CD14-positive monocyte (primary cell): ENCODE data around the gene TUBE1. TPM values are rescaled to one million over a fixed set of nuclear protein-coding genes. Genes with fewer than 3 reads are reported as not detected.

ENCODE experiments used
- DNase-seq, 3 donors: peaks; one replicate each; pipeline ENCODE4 v3.0.0-alpha.2; 2011 to 2022
- H2AFZ ChIP-seq: 2 replicates; pipeline ENCODE4 v1.6.0; 2012; ENCODE audit warnings: mild to moderate bottlenecking, low read depth, low read length, inconsistent platforms; ENCODE audit not compliant: insufficient read depth, poor library complexity, severe bottlenecking
- H3K27ac ChIP-seq, 2 donors: 1 replicate in 1 of 2; 2 replicates in 1 of 2; pipeline ENCODE4 v1.5.1; 2012 to 2013; ENCODE audit warnings: low read length in 2 of 2, control low read depth in 1 of 2, inconsistent platforms in 1 of 2, low read depth in 1 of 2, mild to moderate bottlenecking in 1 of 2
- H3K27me3 ChIP-seq, 2 donors: one replicate each; pipeline versions ENCODE4 v1.6.0 to v1.6.1; 2011 to 2013; ENCODE audit warnings: low read length in 2 of 2; ENCODE audit not compliant: control insufficient read depth in 2 of 2, insufficient read depth in 2 of 2
- H3K36me3 ChIP-seq, 2 donors: replicated peaks in 1 of 2; 1 replicate in 1 of 2; 2 replicates in 1 of 2; pipeline versions ENCODE4 v1.5.1 to v1.6.1; 2012 to 2013; ENCODE audit warnings: low read length in 2 of 2, control low read depth in 1 of 2, inconsistent platforms in 1 of 2, mild to moderate bottlenecking in 1 of 2; ENCODE audit not compliant: insufficient read depth in 2 of 2, control insufficient read depth in 1 of 2
- H3K4me1 ChIP-seq, 2 donors: 1 replicate in 1 of 2; 2 replicates in 1 of 2; pipeline versions ENCODE4 v1.5.1 to v1.6.1; 2012 to 2013; ENCODE audit warnings: low read length in 2 of 2, control low read depth in 1 of 2, inconsistent platforms in 1 of 2, mild to moderate bottlenecking in 1 of 2, moderate library complexity in 1 of 2; ENCODE audit not compliant: insufficient read depth in 2 of 2, control insufficient read depth in 1 of 2
- H3K4me2 ChIP-seq: replicated peaks from 2 replicates; pipeline ENCODE3; 2012; ENCODE audit warnings: low read length, moderate library complexity, mild to moderate bottlenecking; ENCODE audit not compliant: poor library complexity, severe bottlenecking; ENCODE audit errors: extremely low read depth
- H3K4me3 ChIP-seq, 3 experiments: fragments of 200-600 bp in 1 of 3; sonication (generic) in 1 of 3; replicated peaks in 1 of 3; 1 replicate in 2 of 3; 2 replicates in 1 of 3; pipeline ENCODE4 v1.5.1; 2011 to 2013; ENCODE audit warnings: low read length in 3 of 3, mild to moderate bottlenecking in 3 of 3, control low read depth in 2 of 3, low read depth in 2 of 3, inconsistent platforms in 1 of 3, moderate library complexity in 1 of 3
- H3K79me2 ChIP-seq: 2 replicates; pipeline ENCODE4 v1.6.0; 2012; ENCODE audit warnings: mild to moderate bottlenecking, control low read depth, inconsistent platforms, low read length, moderate library complexity; ENCODE audit not compliant: insufficient read depth
- H3K9ac ChIP-seq: 2 replicates; pipeline ENCODE4 v1.6.0; 2017; ENCODE audit warnings: low read length, mild to moderate bottlenecking; ENCODE audit not compliant: insufficient read depth, poor library complexity, severe bottlenecking
- H3K9me3 ChIP-seq, 2 donors: replicated peaks in 1 of 2; 1 replicate in 1 of 2; 2 replicates in 1 of 2; pipeline versions ENCODE4 v1.5.1 to v1.6.1; 2012 to 2013; ENCODE audit warnings: low read length in 2 of 2, control low read depth in 1 of 2; ENCODE audit not compliant: control insufficient read depth in 1 of 2, insufficient read depth in 1 of 2
- H4K20me1 ChIP-seq: 2 replicates; pipeline ENCODE4 v1.6.0; 2012; ENCODE audit warnings: mild to moderate bottlenecking, low read length, control low read depth, moderate library complexity; ENCODE audit not compliant: insufficient read depth
- H3K27ac Mint-ChIP-seq, 7 donors: one replicate each; pipeline ENCODE4 v1.8.0; 2020; ENCODE audit warnings: mild to moderate bottlenecking in 7 of 7, mixed read lengths in 7 of 7, moderate library complexity in 6 of 7, inconsistent platforms in 2 of 7
- H3K27me3 Mint-ChIP-seq, 3 donors: one replicate each; pipeline ENCODE4 v1.8.0; 2021 to 2022; ENCODE audit warnings: low read depth in 3 of 3, mild to moderate bottlenecking in 3 of 3, mixed read lengths in 3 of 3, moderate library complexity in 3 of 3, inconsistent platforms in 1 of 3
- H3K36me3 Mint-ChIP-seq, 2 donors: one replicate each; pipeline ENCODE4 v1.8.0; 2020; ENCODE audit warnings: mixed read lengths in 2 of 2, inconsistent platforms in 1 of 2, mild to moderate bottlenecking in 1 of 2
- H3K4me1 Mint-ChIP-seq: one replicate; pipeline ENCODE4 v1.8.0; 2020; ENCODE audit warnings: mild to moderate bottlenecking, mixed read lengths
- H3K4me3 Mint-ChIP-seq, 2 donors: one replicate each; pipeline ENCODE4 v1.8.0; 2020; ENCODE audit warnings: mild to moderate bottlenecking in 2 of 2, mixed read lengths in 2 of 2, moderate library complexity in 1 of 2
- H3K9me3 Mint-ChIP-seq, 7 donors: one replicate each; pipeline ENCODE4 v1.8.0; 2020 to 2022; ENCODE audit warnings: mixed read lengths in 7 of 7, mild to moderate bottlenecking in 6 of 7, moderate library complexity in 6 of 7, inconsistent platforms in 2 of 7
- CTCF ChIP-seq: fragments of 200-600 bp; IDR thresholded peaks from one replicate; pipeline ENCODE4 v1.8.0; 2022; ENCODE audit warnings: antibody characterized with exemption, mild to moderate bottlenecking
- WGBS: methylation state at CpG from one replicate; pipeline ENCODE4 v1.1.5; 2013; ENCODE audit warnings: missing lambda C conversion rate; ENCODE audit not compliant: insufficient coverage; 5-methylcytosine and 5-hydroxymethylcytosine counted together
- intact Hi-C, 2 donors: fragments of 100-400 bp; cut with micrococcal nuclease; formaldehyde crosslinking; loops; one replicate each; pipeline versions ENCODE4 v1.15.0 to v1.15.1; 2023
- polyA plus RNA-seq, 3 donors: library from polyadenylated mRNA; depleted of rRNA in 1 of 3; unstranded in 2 of 3; stranded (reverse) in 1 of 3; fragments of 300-500 nt in 2 of 3; fragments of >200 nt in 1 of 3; fragmentation: Illumina TruSeq in 2 of 3; gene quantifications; 1 replicate in 2 of 3; 2 replicates in 1 of 3; pipeline ENCODE4 v1.2.3, GENCODE V29; 2012 to 2021

TUBE1 gene
- polyA plus RNA-seq, 3 donors, result 2.1 to 4.6 (median 2.7) TPM

- no peak overlapping the region for H3K4me3 Mint-ChIP-seq
- Histone ChIP-seq H3K9ac (no peak overlapping the region), H3K4me3 (no peak overlapping the region), H3K4me2 (no peak overlapping the region), H3K27me3 (no peaks in the 10 kb centered on the region), H3K4me1 (no peaks in the 10 kb centered on the region), H3K9me3 (no peaks in the 10 kb centered on the region), H3K27ac (no peak overlapping the region), H3K36me3 (no peaks in the 10 kb centered on the region), H2AFZ (no peak overlapping the region), H4K20me1 (no peaks in the 10 kb centered on the region), H3K79me2 (no peaks in the 10 kb centered on the region)
- H3K9me3 Mint-ChIP-seq, result no peaks in the 10 kb centered on the region
- no peak overlapping the region for H3K27ac Mint-ChIP-seq
- no peaks in the 10 kb centered on the region for H3K27me3 Mint-ChIP-seq
- no CpG with 5 or more reads among the region's 3 CpGs for WGBS
- DNase-seq, result no peak
- no peaks in the 10 kb centered on the region for H3K4me1 Mint-ChIP-seq
- no peak for TF ChIP-seq CTCF
- no peaks in the 10 kb centered on the region for H3K36me3 Mint-ChIP-seq
- intact Hi-C loops, result no loop called here
Observed at GRCh38 chr6:112062966-112063365, 24.3 kb downstream of the TUBE1 start.

GRCh38 chr6:112061605-112062004, 25.7 kb downstream of the TUBE1 start:
- Mint-ChIP-seq H3K9me3 (no peaks in the 10 kb centered on the region), H3K36me3 (no peaks in the 10 kb centered on the region), H3K27ac (no peak overlapping the region), H3K27me3 (no peaks in the 10 kb centered on the region), H3K4me1 (no peaks in the 10 kb centered on the region), H3K4me3 (no peak overlapping the region)
- Histone ChIP-seq H3K4me3 (no peak overlapping the region), H3K27me3 (no peaks in the 10 kb centered on the region), H4K20me1 (no peaks in the 10 kb centered on the region), H3K9ac (no peak overlapping the region), H3K4me2 (no peak overlapping the region), H3K4me1 (no peaks in the 10 kb centered on the region), H2AFZ (no peak overlapping the region), H3K36me3 (no peaks in the 10 kb centered on the region), H3K27ac (no peak overlapping the region), H3K9me3 (no peaks in the 10 kb centered on the region), H3K79me2 (no peaks in the 10 kb centered on the region)
- TF ChIP-seq CTCF, result no peak
- no CpG with 5 or more reads among the region's 4 CpGs for WGBS
- no peak for DNase-seq
- intact Hi-C loops, result no loop called here
